Inflammatory macrophage treated with lipopolysaccharide for 1 hour (primary cell): ENCODE results near the gene TNXB.
A peak's percentile ranks its signal among the peaks of the same experiment; 100 is the strongest.
"Not testable (repeated sequence)": the region's sequence is repeated elsewhere in the genome, so short reads cannot be mapped to it uniquely, and the experiment has no call there.

Source experiments
- DNase-seq, 2 donors: peaks; one replicate each; pipeline ENCODE4 v3.0.0-alpha.2; 2020 to 2022

Gene TNXB

GRCh38 chr6:32055756-32056155 is 53.4 kb downstream of the TNXB start:
- DNase-seq: not testable (repeated sequence)

- DNase-seq: not testable (repeated sequence)
Observed at GRCh38 chr6:32053314-32053713, 55.8 kb downstream of the TNXB start.

- DNase-seq: not testable (repeated sequence)
Observed at GRCh38 chr6:32052626-32053025, 56.5 kb downstream of the TNXB start.

- no peak for DNase-seq
Observed at GRCh38 chr6:32050562-32050961, 58.6 kb downstream of the TNXB start.

- DNase-seq: not testable (repeated sequence)
Observed at GRCh38 chr6:32049736-32050135, 59.4 kb downstream of the TNXB start.

- DNase-seq: not testable (repeated sequence)
Observed at GRCh38 chr6:32049149-32049548, 60.0 kb downstream of the TNXB start.

GRCh38 chr6:32047855-32048766 is 61.0 kb downstream of the TNXB start:
- peak; percentile 13 to 86 for DNase-seq

GRCh38 chr6:32047539-32047854 is 61.6 kb downstream of the TNXB start:
- DNase-seq: no peak

- DNase-seq: no peak
Observed at GRCh38 chr6:32047084-32047478, 62.1 kb downstream of the TNXB start.

GRCh38 chr6:32046450-32047083 is 62.6 kb downstream of the TNXB start:
- DNase-seq: no peak

- no peak for DNase-seq
Observed at GRCh38 chr6:32045811-32046449, 63.2 kb downstream of the TNXB start.

GRCh38 chr6:32044916-32045315 is 64.2 kb downstream of the TNXB start:
- DNase-seq: not testable (repeated sequence)

GRCh38 chr6:32043589-32044380 is 65.4 kb downstream of the TNXB start:
- not testable (repeated sequence) for DNase-seq

GRCh38 chr6:32042276-32042675 is 66.9 kb downstream of the TNXB start:
- DNase-seq: not testable (repeated sequence)

GRCh38 chr6:32041385-32041784 is 67.8 kb downstream of the TNXB start:
- not testable (repeated sequence) for DNase-seq

- not testable (repeated sequence) for DNase-seq
Observed at GRCh38 chr6:32041050-32041321, 68.2 kb downstream of the TNXB start.

GRCh38 chr6:32040299-32041049 is 68.7 kb downstream of the TNXB start:
- DNase-seq: not testable (repeated sequence)

- DNase-seq: not testable (repeated sequence)
Observed at GRCh38 chr6:32039321-32040274, 69.5 kb downstream of the TNXB start.

GRCh38 chr6:32038878-32039277 is 70.3 kb downstream of the TNXB start:
- DNase-seq: not testable (repeated sequence)

GRCh38 chr6:32037598-32038524 is 71.3 kb downstream of the TNXB start, which contains the start of gene CYP21A2:
CYP21A2 (plus strand) TSS chr6:32038415; CDS start chr6:32038423, 8 bp downstream.
- DNase-seq: not testable (repeated sequence)
